IMR-90 (cell line): ENCODE data around the gene BEGAIN. TPM values are rescaled to one million over a fixed set of nuclear protein-coding genes. Genes with fewer than 3 reads are reported as not detected.

ENCODE experiments used
- ATAC-seq: fragments of 200-7000 bp; cut with Tn5 transposase; 2 replicates; pipeline ENCODE4 v1.9.1; 2020; ENCODE audit warnings: low read depth, mild to moderate bottlenecking, moderate library complexity
- BruUV-seq: library from RNA; stranded (reverse); fragments of 400-500 nt; replicated peaks from 2 replicates; lab custom pipeline; 2021; lab: Mats Ljungman, UMichigan
- CTCF ChIA-PET: fragments of 300-600 bp; formaldehyde crosslinking; extraction: SDS; loops from one replicate; lab custom pipeline; 2021; ENCODE audit warnings: antibody characterized with exemption; lab: Yijun Ruan, JAX
- POLR2A ChIA-PET: fragments of 300-600 bp; sonication (Branson Sonifier 250); formaldehyde crosslinking; loops from one replicate; lab custom pipeline; 2022; ENCODE audit warnings: antibody characterized with exemption; ENCODE audit not compliant: unreplicated experiment; lab: Charles Lee
- DNase-seq: peaks from one replicate; pipeline ENCODE4 v3.0.0; 2013
- H2AFZ ChIP-seq: replicated peaks from 2 replicates; pipeline ENCODE3; 2013; ENCODE audit warnings: low read length, mild to moderate bottlenecking; ENCODE audit not compliant: poor library complexity
- H2AK5ac ChIP-seq: 2 replicates; pipeline ENCODE4 v1.6.1; 2013; ENCODE audit warnings: low read depth, low read length, inconsistent platforms
- H2AK9ac ChIP-seq: replicated peaks from 2 replicates; pipeline ENCODE3; 2013; ENCODE audit warnings: mild to moderate bottlenecking, low read depth, low read length, moderate library complexity; ENCODE audit not compliant: poor library complexity
- H2BK120ac ChIP-seq: 2 replicates; pipeline ENCODE4 v1.6.1; 2013; ENCODE audit warnings: low read depth, low read length, inconsistent platforms
- H2BK15ac ChIP-seq: 3 replicates; pipeline ENCODE4 v1.6.1; 2013; ENCODE audit warnings: low read depth, low read length, inconsistent platforms
- H2BK20ac ChIP-seq: 2 replicates; pipeline ENCODE4 v1.6.1; 2013; ENCODE audit warnings: low read depth, mild to moderate bottlenecking, inconsistent platforms, low read length, moderate library complexity
- H2BK5ac ChIP-seq: 2 replicates; pipeline ENCODE4 v1.6.1; 2013; ENCODE audit warnings: mild to moderate bottlenecking, low read depth, low read length, inconsistent platforms; ENCODE audit not compliant: poor library complexity, severe bottlenecking
- H3K14ac ChIP-seq: replicated peaks from 2 replicates; pipeline ENCODE4 v1.6.1; 2013; ENCODE audit warnings: low read depth, low read length, inconsistent platforms
- H3K18ac ChIP-seq: 2 replicates; pipeline ENCODE4 v1.6.1; 2013; ENCODE audit warnings: low read depth, low read length, control low read depth
- H3K23ac ChIP-seq: 2 replicates; pipeline ENCODE4 v1.6.1; 2013; ENCODE audit warnings: low read depth, low read length, inconsistent platforms
- H3K27ac ChIP-seq: 2 replicates; pipeline ENCODE4 v1.5.1; 2013; ENCODE audit warnings: mild to moderate bottlenecking, control low read depth, low read length; ENCODE audit not compliant: insufficient read depth
- H3K27me3 ChIP-seq: 2 replicates; pipeline ENCODE4 v1.6.1; 2013; ENCODE audit warnings: low read length; ENCODE audit not compliant: control insufficient read depth, insufficient read depth
- H3K36me3 ChIP-seq: 2 replicates; pipeline ENCODE4 v1.6.1; 2013; ENCODE audit warnings: low read length, mixed read lengths; ENCODE audit not compliant: control insufficient read depth, insufficient read depth
- H3K4ac ChIP-seq: 2 replicates; pipeline ENCODE4 v1.6.1; 2013; ENCODE audit warnings: low read depth, low read length, inconsistent platforms
- H3K4me1 ChIP-seq: 2 replicates; pipeline ENCODE4 v1.6.1; 2013; ENCODE audit warnings: low read length, mixed read lengths; ENCODE audit not compliant: control insufficient read depth, insufficient read depth
- H3K4me2 ChIP-seq: 2 replicates; pipeline ENCODE4 v1.6.1; 2013; ENCODE audit warnings: low read depth, mild to moderate bottlenecking, control low read depth, low read length, moderate library complexity
- H3K4me3 ChIP-seq: 2 replicates; pipeline ENCODE4 v1.5.1; 2013; ENCODE audit warnings: low read depth, mild to moderate bottlenecking, control low read depth, low read length, moderate library complexity; ENCODE audit not compliant: insufficient read depth
- H3K56ac ChIP-seq: 2 replicates; pipeline ENCODE4 v1.6.1; 2013; ENCODE audit warnings: low read length, inconsistent platforms; ENCODE audit not compliant: insufficient read depth; ENCODE audit errors: extremely low read depth
- H3K79me1 ChIP-seq, 2 experiments: 2 replicates each; pipeline ENCODE4 v1.6.1; 2013; ENCODE audit warnings: low read length in 2 of 2, inconsistent platforms in 1 of 2, low read depth in 1 of 2
- H3K9ac ChIP-seq: 2 replicates; pipeline ENCODE4 v1.6.1; 2013; ENCODE audit warnings: low read depth, low read length, control low read depth
- H3K9me1 ChIP-seq: 2 replicates; pipeline ENCODE4 v1.6.1; 2013; ENCODE audit warnings: low read length, inconsistent platforms; ENCODE audit not compliant: insufficient read depth
- H3K9me3 ChIP-seq: 2 replicates; pipeline ENCODE4 v1.6.1; 2013; ENCODE audit warnings: low read length; ENCODE audit not compliant: control insufficient read depth, insufficient read depth
- H4K20me1 ChIP-seq: 2 replicates; pipeline ENCODE4 v1.6.1; 2013; ENCODE audit warnings: low read length, inconsistent platforms; ENCODE audit not compliant: insufficient read depth
- H4K5ac ChIP-seq: 2 replicates; pipeline ENCODE4 v1.6.1; 2013; ENCODE audit warnings: mild to moderate bottlenecking, low read depth, low read length, control low read depth
- H4K8ac ChIP-seq, 2 experiments: 2 replicates each; pipeline ENCODE4 v1.6.1; 2013; ENCODE audit warnings: low read depth in 2 of 2, low read length in 2 of 2, control low read depth in 1 of 2, inconsistent platforms in 1 of 2
- H4K91ac ChIP-seq: 2 replicates; pipeline ENCODE4 v1.6.1; 2013; ENCODE audit warnings: low read depth, low read length, inconsistent platforms; ENCODE audit not compliant: insufficient read depth
- BHLHE40 ChIP-seq: fragments of 150-350 bp; IDR thresholded peaks from 2 replicates; pipeline ENCODE4 v1.6.1; 2016; ENCODE audit warnings: mild to moderate bottlenecking, low read depth, low read length
- CEBPB ChIP-seq: IDR thresholded peaks from 2 replicates; pipeline ENCODE4 v1.6.1; 2012; ENCODE audit warnings: low read depth, low read length, improper control_type of control experiment
- ELK1 ChIP-seq: fragments of 150-350 bp; IDR thresholded peaks from 2 replicates; pipeline ENCODE4 v1.6.1; 2016; ENCODE audit warnings: low read depth, mild to moderate bottlenecking, low read length, moderate library complexity, borderline replicate concordance
- MAFK ChIP-seq: IDR thresholded peaks from 2 replicates; pipeline ENCODE4 v1.6.1; 2012; ENCODE audit warnings: low read depth, low read length, improper control_type of control experiment
- NFE2L2 ChIP-seq: fragments of 150-350 bp; IDR thresholded peaks from 2 replicates; pipeline ENCODE4 v1.6.1; 2016; ENCODE audit warnings: low read depth, mild to moderate bottlenecking, low read length
- RAD21 ChIP-seq: IDR thresholded peaks from 2 replicates; pipeline ENCODE4 v1.6.1; 2012; ENCODE audit warnings: low read length, improper control_type of control experiment
- RCOR1 ChIP-seq: IDR thresholded peaks from 2 replicates; pipeline ENCODE4 v1.6.1; 2012; ENCODE audit warnings: mild to moderate bottlenecking, low read length, improper control_type of control experiment; ENCODE audit not compliant: insufficient replicate concordance
- RFX5 ChIP-seq: IDR thresholded peaks from 2 replicates; pipeline ENCODE4 v1.8.0; 2012; ENCODE audit warnings: low read depth, mild to moderate bottlenecking, low read length, moderate library complexity
- WGBS, 2 experiments: methylation state at CpG; one replicate each; pipeline versions ENCODE4 v1.1.5 to v1.1.7; 2013; ENCODE audit warnings: missing lambda C conversion rate in 2 of 2; ENCODE audit not compliant: insufficient read length in 1 of 2; ENCODE audit errors: extremely low coverage in 2 of 2; 5-methylcytosine and 5-hydroxymethylcytosine counted together
- dilution Hi-C: fragments of 300-500 bp; cut with HindIII; formaldehyde crosslinking; loops from one replicate; pipeline ENCODE4 v1.14.3; 2018; ENCODE audit warnings: low sequenced_read_pairs; ENCODE audit not compliant: unreplicated experiment
- in situ Hi-C: fragments of 300-500 bp; cut with MboI; formaldehyde crosslinking; loops from 3 replicates; pipeline ENCODE4 v1.14.3; 2019; ENCODE audit warnings: low sequenced_read_pairs, inconsistent platforms, mixed read lengths
- intact Hi-C: fragments of 100-400 bp; cut with micrococcal nuclease; formaldehyde crosslinking; loops from 2 replicates; pipeline ENCODE4 v1.10.0; 2022
- polyA plus RNA-seq, 3 experiments: library from polyadenylated mRNA; depleted of rRNA; stranded (reverse); fragments of >200 nt; gene quantifications; 2 replicates each; pipeline ENCODE4 v1.2.3, GENCODE V29; 2012; ENCODE audit warnings: low replicate concordance in 1 of 3
- total RNA-seq: library from RNA; depleted of rRNA; stranded (reverse); fragments of >200 nt; gene quantifications from 2 replicates; pipeline ENCODE4 v1.2.3, GENCODE V29; 2012
- TF ChIP-seq, protein P1 (sequence below): conservative IDR thresholded peaks from 2 replicates; pipeline ENCODE4 v1.5.1; 2012; ENCODE audit warnings: mild to moderate bottlenecking, low read depth, low read length, improper control_type of control experiment

BEGAIN gene
- total and polyA plus RNA-seq, 2 of the 4 experiments (the other 2 are of a cell fraction), result 0.18 to 0.99 TPM

GRCh38 chr14:100626614-100627013 is 39.4 kb upstream of the BEGAIN start:
- 40% methylated on average over 1 of the region's 1 CpG; no CpG with 5 or more reads in 1 of the 2 experiments for WGBS, 2 experiments
- in situ Hi-C loops (no loop called here), dilution Hi-C loops (no loop called here), intact Hi-C loops (no loop called here)
- Histone ChIP-seq H3K9ac (no peak overlapping the region), H3K4me3 (no peak overlapping the region), H4K20me1 (no peaks in the 10 kb centered on the region), H4K5ac (no peak overlapping the region), H2BK15ac (no peak overlapping the region), H3K18ac (no peak overlapping the region), H3K9me1 (no peaks in the 10 kb centered on the region), H2AK9ac (no peak overlapping the region), H3K14ac (no peak overlapping the region), H3K27ac (no peak overlapping the region), H3K23ac (no peak overlapping the region), H2AK5ac (no peak overlapping the region), H3K36me3 (no peaks in the 10 kb centered on the region), H2BK5ac (no peak overlapping the region), H3K27me3 (peaks cover 49% of the 10 kb centered on the region), H3K4ac (no peak overlapping the region), H3K4me2 (no peak overlapping the region), H3K4me1 (no peaks in the 10 kb centered on the region), H3K56ac (no peak overlapping the region), H4K91ac (no peak overlapping the region), H3K9me3 (peaks cover 2% of the 10 kb centered on the region), H2BK20ac (no peak overlapping the region), H2AFZ (no peak overlapping the region), H3K79me1 (no peaks in the 10 kb centered on the region), H4K8ac (no peak overlapping the region), H2BK120ac (no peak overlapping the region)
- BruUV-seq, result no TSS peak
- POLR2A ChIA-PET, result no interaction called here
- ATAC-seq, result no peak
- no peak for TF ChIP-seq MAFK
- no peak for TF ChIP-seq BHLHE40
- no peak for TF ChIP-seq CEBPB
- TF ChIP-seq, protein P1, sequence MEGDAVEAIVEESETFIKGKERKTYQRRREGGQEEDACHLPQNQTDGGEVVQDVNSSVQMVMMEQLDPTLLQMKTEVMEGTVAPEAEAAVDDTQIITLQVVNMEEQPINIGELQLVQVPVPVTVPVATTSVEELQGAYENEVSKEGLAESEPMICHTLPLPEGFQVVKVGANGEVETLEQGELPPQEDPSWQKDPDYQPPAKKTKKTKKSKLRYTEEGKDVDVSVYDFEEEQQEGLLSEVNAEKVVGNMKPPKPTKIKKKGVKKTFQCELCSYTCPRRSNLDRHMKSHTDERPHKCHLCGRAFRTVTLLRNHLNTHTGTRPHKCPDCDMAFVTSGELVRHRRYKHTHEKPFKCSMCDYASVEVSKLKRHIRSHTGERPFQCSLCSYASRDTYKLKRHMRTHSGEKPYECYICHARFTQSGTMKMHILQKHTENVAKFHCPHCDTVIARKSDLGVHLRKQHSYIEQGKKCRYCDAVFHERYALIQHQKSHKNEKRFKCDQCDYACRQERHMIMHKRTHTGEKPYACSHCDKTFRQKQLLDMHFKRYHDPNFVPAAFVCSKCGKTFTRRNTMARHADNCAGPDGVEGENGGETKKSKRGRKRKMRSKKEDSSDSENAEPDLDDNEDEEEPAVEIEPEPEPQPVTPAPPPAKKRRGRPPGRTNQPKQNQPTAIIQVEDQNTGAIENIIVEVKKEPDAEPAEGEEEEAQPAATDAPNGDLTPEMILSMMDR, result no peak
- TF ChIP-seq NFE2L2, result no peak
- TF ChIP-seq RCOR1, result no peak
- no peak for TF ChIP-seq RAD21
- no peak for TF ChIP-seq ELK1
- TF ChIP-seq RFX5, result no peak
- CTCF ChIA-PET, result no interaction called here
- DNase-seq, result no peak
